Measurements from ENCODE around the gene EML4. TPM values are rescaled to one million over a fixed set of nuclear protein-coding genes. Genes with fewer than 3 reads are reported as not detected.
"Not testable (repeated sequence)": the region's sequence is repeated elsewhere in the genome, so short reads cannot be mapped to it uniquely, and the experiment has no call there.

The EML4 gene
- total RNA-seq, 1 experiment from 2014 or later, result 31.2 TPM

- no peaks in the 10 kb centered on the region for H3K36me3 Mint-ChIP-seq (ENCODE audit: insufficient read depth, unreplicated experiment)
- POLR2A ChIA-PET, result interaction anchor here (1.0 to 1.6 kb wide), 6 partner anchors 8 to 43 kb away, joined by 3 to 8 read pairs (median 3); no protein-coding TSS in a partner anchor
- CTCF ChIA-PET, result interaction anchor here (0.6 to 3.8 kb wide), 4 partner anchors 32 to 324 kb away, joined by 3 to 13 read pairs (median 4); no protein-coding TSS in a partner anchor
- DNase-seq (ENCODE audit: unreplicated experiment), result no peak
- BruUV-seq (replicated peaks), result no TSS peak
- intact Hi-C loops (cut with micrococcal nuclease), result no loop called here
- H3K27ac Mint-ChIP-seq (ENCODE audit: low read depth, unreplicated experiment), result no peak overlapping the region
- no peak overlapping the region for H3K4me3 Mint-ChIP-seq (ENCODE audit: unreplicated experiment)
- no peaks in the 10 kb centered on the region for H3K9me3 Mint-ChIP-seq (ENCODE audit: unreplicated experiment)
- H3K27me3 Mint-ChIP-seq (ENCODE audit: insufficient read depth, unreplicated experiment), result peaks cover 3% of the 10 kb centered on the region
- no peak for TF ChIP-seq CTCF (IDR thresholded peaks at IDR 0.05; ENCODE audit: unreplicated experiment)
- H3K4me1 Mint-ChIP-seq (ENCODE audit: insufficient read depth, unreplicated experiment), result peaks cover 1% of the 10 kb centered on the region
Observed at GRCh38 chr2:42170619-42171395, 1.7 kb downstream of the EML4 start.

- POLR2A ChIA-PET, result interaction anchor here (1.0 to 1.6 kb wide), 3 partner anchors 30 to 44 kb away, joined by 3 to 8 read pairs (median 6); no protein-coding TSS in a partner anchor
- H3K9me3 Mint-ChIP-seq (ENCODE audit: unreplicated experiment), result no peaks in the 10 kb centered on the region
- BruUV-seq (replicated peaks), result no TSS peak
- no peaks in the 10 kb centered on the region for H3K36me3 Mint-ChIP-seq (ENCODE audit: insufficient read depth, unreplicated experiment)
- H3K27ac Mint-ChIP-seq (ENCODE audit: low read depth, unreplicated experiment), result no peak overlapping the region
- H3K4me3 Mint-ChIP-seq (ENCODE audit: unreplicated experiment), result no peak overlapping the region
- no peak for DNase-seq (ENCODE audit: unreplicated experiment)
- intact Hi-C loops (cut with micrococcal nuclease), result no loop called here
- TF ChIP-seq CTCF (IDR thresholded peaks at IDR 0.05; ENCODE audit: unreplicated experiment), result no peak
- peaks cover 8% of the 10 kb centered on the region for H3K4me1 Mint-ChIP-seq (ENCODE audit: insufficient read depth, unreplicated experiment)
- H3K27me3 Mint-ChIP-seq (ENCODE audit: insufficient read depth, unreplicated experiment), result no peaks in the 10 kb centered on the region
- CTCF ChIA-PET, result interaction anchor here (0.6 to 3.8 kb wide), 5 partner anchors 38 to 324 kb away, joined by 3 to 13 read pairs (median 3); no protein-coding TSS in a partner anchor
Observed at GRCh38 chr2:42171396-42171980, 2.3 kb downstream of the EML4 start.

GRCh38 chr2:42172020-42172419 lies 2.9 kb downstream of the EML4 start:
- no TSS peak for BruUV-seq (replicated peaks)
- ChIA-PET CTCF (interaction anchor here (0.6 to 3.8 kb wide), 5 partner anchors 39 to 190 kb away, joined by 3 to 13 read pairs (median 3); no protein-coding TSS in a partner anchor), POLR2A (interaction anchor here (0.6 to 1.4 kb wide), 3 partner anchors 9 to 275 kb away, joined by 3 to 6 read pairs (median 4); no protein-coding TSS in a partner anchor)
- no peak for TF ChIP-seq CTCF (IDR thresholded peaks at IDR 0.05; ENCODE audit: unreplicated experiment)
- Mint-ChIP-seq H3K4me1 (ENCODE audit: insufficient read depth, unreplicated experiment) (peaks cover 9% of the 10 kb centered on the region), H3K36me3 (ENCODE audit: insufficient read depth, unreplicated experiment) (no peaks in the 10 kb centered on the region), H3K27ac (ENCODE audit: low read depth, unreplicated experiment) (no peak overlapping the region), H3K9me3 (ENCODE audit: unreplicated experiment) (no peaks in the 10 kb centered on the region), H3K27me3 (ENCODE audit: insufficient read depth, unreplicated experiment) (no peaks in the 10 kb centered on the region), H3K4me3 (ENCODE audit: unreplicated experiment) (no peak overlapping the region)
- intact Hi-C loops (cut with micrococcal nuclease), result no loop called here
- DNase-seq (ENCODE audit: unreplicated experiment), result no peak

GRCh38 chr2:42172566-42172965 lies 3.4 kb downstream of the EML4 start:
- no peaks in the 10 kb centered on the region for H3K27me3 Mint-ChIP-seq (ENCODE audit: insufficient read depth, unreplicated experiment)
- POLR2A ChIA-PET, result interaction anchor here (0.6 to 1.1 kb wide), 4 partner anchors 9 to 275 kb away, joined by 3 to 4 read pairs (median 3); no protein-coding TSS in a partner anchor
- no peak overlapping the region for H3K27ac Mint-ChIP-seq (ENCODE audit: low read depth, unreplicated experiment)
- no peaks in the 10 kb centered on the region for H3K36me3 Mint-ChIP-seq (ENCODE audit: insufficient read depth, unreplicated experiment)
- intact Hi-C loops (cut with micrococcal nuclease), result no loop called here
- no peak overlapping the region for H3K4me3 Mint-ChIP-seq (ENCODE audit: unreplicated experiment)
- CTCF ChIA-PET, result interaction anchor here (0.6 to 3.8 kb wide), 3 partner anchors 65 to 104 kb away, joined by 3 to 13 read pairs (median 3); no protein-coding TSS in a partner anchor
- no peaks in the 10 kb centered on the region for H3K9me3 Mint-ChIP-seq (ENCODE audit: unreplicated experiment)
- no peak for TF ChIP-seq CTCF (IDR thresholded peaks at IDR 0.05; ENCODE audit: unreplicated experiment)
- peaks cover 9% of the 10 kb centered on the region for H3K4me1 Mint-ChIP-seq (ENCODE audit: insufficient read depth, unreplicated experiment)
- DNase-seq (ENCODE audit: unreplicated experiment), result no peak
- no TSS peak for BruUV-seq (replicated peaks)

GRCh38 chr2:42173467-42173866 lies 4.3 kb downstream of the EML4 start:
- H3K27me3 Mint-ChIP-seq (ENCODE audit: insufficient read depth, unreplicated experiment); H3K9me3 Mint-ChIP-seq (ENCODE audit: unreplicated experiment); intact Hi-C loops (cut with micrococcal nuclease); BruUV-seq (replicated peaks); H3K27ac Mint-ChIP-seq (ENCODE audit: low read depth, unreplicated experiment); H3K4me1 Mint-ChIP-seq (ENCODE audit: insufficient read depth, unreplicated experiment); DNase-seq (ENCODE audit: unreplicated experiment); H3K4me3 Mint-ChIP-seq (ENCODE audit: unreplicated experiment); H3K36me3 Mint-ChIP-seq (ENCODE audit: insufficient read depth, unreplicated experiment): not testable (repeated sequence)
- ChIA-PET POLR2A (interaction anchor here (0.6 to 1.5 kb wide), 3 partner anchors 8 to 32 kb away, joined by 3 to 4 read pairs (median 4); no protein-coding TSS in a partner anchor), CTCF (interaction anchor here (0.6 to 3.8 kb wide), 4 partner anchors 19 to 405 kb away, joined by 3 to 13 read pairs (median 3); no protein-coding TSS in a partner anchor)

Data from MCF 10A (cell line).